HepG2 (cell line): ENCODE data around the gene LGR6. TPM values are rescaled to one million over a fixed set of nuclear protein-coding genes. Genes with fewer than 3 reads are reported as not detected.

Experiments
- ATAC-seq: fragments of 200-7000 bp; cut with Tn5 transposase; 3 replicates; pipeline ENCODE4 v1.9.1; 2020; ENCODE audit warnings: mild to moderate bottlenecking, moderate library complexity
- BruUV-seq: library from RNA; stranded (reverse); fragments of 400-500 nt; replicated peaks from 2 replicates; lab custom pipeline; 2021; lab: Mats Ljungman, UMichigan
- CTCF ChIA-PET: fragments of 300-600 bp; formaldehyde crosslinking; extraction: SDS; loops from one replicate; lab custom pipeline; 2021; ENCODE audit warnings: low total read pairs, inconsistent platforms, low intra/inter-chr PET ratio; lab: Yijun Ruan, JAX
- POLR2A ChIA-PET: fragments of 350-600 bp; sonication (Branson Sonifier 250); formaldehyde crosslinking; loops from one replicate; lab custom pipeline; 2020; ENCODE audit warnings: antibody characterized with exemption, inconsistent platforms; lab: Yijun Ruan, JAX
- DNase-seq: peaks from one replicate; pipeline ENCODE4 v3.0.0-alpha.2; 2015; ENCODE audit warnings: low spot score
- FAIRE-seq: peaks from 3 replicates; lab custom pipeline; 2011; peaks lifted over from hg19 to GRCh38; lab: Jason Lieb, UNC
- H2AFZ ChIP-seq: one replicate; pipeline ENCODE4 v1.6.1; 2011; ENCODE audit warnings: low read length, inconsistent platforms
- H3K27ac ChIP-seq: fragments of 300-600 bp; 3 replicates; pipeline ENCODE4 v1.8.0; 2011; ENCODE audit warnings: mixed run types, mild to moderate bottlenecking, mixed read lengths, low read length, inconsistent platforms; ENCODE audit not compliant: insufficient read depth; ENCODE audit errors: extremely low read length
- H3K27me3 ChIP-seq, 2 experiments: fragments of 200-600 bp in 1 of 2; 2 replicates in 1 of 2; 3 replicates in 1 of 2; pipeline versions ENCODE4 v1.6.0 to v1.8.0; 2011; ENCODE audit warnings: low read length in 2 of 2, mild to moderate bottlenecking in 2 of 2, moderate library complexity in 2 of 2, inconsistent platforms in 1 of 2; ENCODE audit not compliant: insufficient read depth in 2 of 2, control insufficient read depth in 1 of 2
- H3K36me3 ChIP-seq, 2 experiments: fragments of 200-600 bp in 1 of 2; replicated peaks in 1 of 2; 2 replicates in 1 of 2; 3 replicates in 1 of 2; pipeline versions ENCODE4 v1.5.1 to v1.8.0; 2011; ENCODE audit warnings: low read length in 2 of 2, inconsistent platforms in 1 of 2; ENCODE audit not compliant: insufficient read depth in 2 of 2, control insufficient read depth in 1 of 2
- H3K4me1 ChIP-seq: 2 replicates; pipeline ENCODE4 v1.5.1; 2012; ENCODE audit warnings: low read length, inconsistent platforms; ENCODE audit not compliant: insufficient read depth
- H3K4me2 ChIP-seq: 2 replicates; pipeline ENCODE4 v1.6.0; 2011; ENCODE audit warnings: low read depth, low read length, inconsistent platforms
- H3K4me3 ChIP-seq, 3 experiments: fragments of 200-600 bp in 1 of 3; sonication (generic), shearing (Covaris generic) in 1 of 3; replicated peaks in 1 of 3; 2 replicates each; pipeline ENCODE4 v1.5.1; 2011 to 2016; ENCODE audit warnings: low read length in 3 of 3, inconsistent platforms in 2 of 3, low read depth in 2 of 3, mild to moderate bottlenecking in 2 of 3, control low read depth in 1 of 3, mixed read lengths in 1 of 3; ENCODE audit not compliant: insufficient read depth in 1 of 3
- H3K79me2 ChIP-seq: one replicate; pipeline ENCODE4 v1.6.1; 2011; ENCODE audit warnings: low read length, inconsistent platforms; ENCODE audit not compliant: insufficient read depth
- H3K9ac ChIP-seq: 2 replicates; pipeline ENCODE4 v1.6.0; 2011; ENCODE audit warnings: mild to moderate bottlenecking, low read depth, low read length, inconsistent platforms; ENCODE audit not compliant: insufficient read depth
- H3K9me3 ChIP-seq: 2 replicates; pipeline ENCODE4 v1.5.1; 2012; ENCODE audit warnings: mild to moderate bottlenecking, low read length
- H4K20me1 ChIP-seq: 2 replicates; pipeline ENCODE4 v1.6.0; 2011; ENCODE audit warnings: inconsistent platforms, mild to moderate bottlenecking, low read length, moderate library complexity; ENCODE audit not compliant: insufficient read depth
- CAMTA2 ChIP-seq: sonication (generic); formaldehyde crosslinking; IDR thresholded peaks from 2 replicates; pipeline ENCODE4 v1.4.0; 2020; ENCODE audit warnings: mild to moderate bottlenecking, missing genetic modification reagents, borderline replicate concordance
- CCDC6 ChIP-seq: sonication (generic); formaldehyde crosslinking; IDR thresholded peaks from 2 replicates; pipeline ENCODE4 v1.8.1; 2022; ENCODE audit warnings: mild to moderate bottlenecking, missing genetic modification reagents, moderate library complexity
- KMT2A ChIP-seq: sonication (generic); formaldehyde crosslinking; IDR thresholded peaks from 2 replicates; pipeline ENCODE4 v1.4.0; 2020; ENCODE audit warnings: missing genetic modification reagents
- MAFK ChIP-seq, 2 experiments: IDR thresholded peaks in 1 of 2; conservative IDR thresholded peaks in 1 of 2; 2 replicates each; pipeline ENCODE4 v1.6.1; 2011; ENCODE audit warnings: improper control_type of control experiment in 2 of 2, low read length in 2 of 2
- MIXL1 ChIP-seq: IDR thresholded peaks from 2 replicates; pipeline ENCODE4 v1.6.1; 2016
- MYC ChIP-seq: sonication (generic); formaldehyde crosslinking; IDR thresholded peaks from 2 replicates; pipeline ENCODE4 v1.9.0; 2021; ENCODE audit warnings: missing genetic modification reagents, borderline replicate concordance
- NCOA2 ChIP-seq: sonication (generic); formaldehyde crosslinking; IDR thresholded peaks from 2 replicates; pipeline ENCODE4 v1.8.0; 2022; ENCODE audit warnings: inconsistent platforms
- PHF8 ChIP-seq: sonication (generic); formaldehyde crosslinking; IDR thresholded peaks from 2 replicates; pipeline ENCODE4 v1.5.0; 2020; ENCODE audit warnings: missing genetic modification reagents
- RBAK ChIP-seq: sonication (generic); formaldehyde crosslinking; IDR thresholded peaks from 2 replicates; pipeline ENCODE4 v1.5.1; 2020; ENCODE audit warnings: mild to moderate bottlenecking, missing genetic modification reagents
- TGIF2 ChIP-seq: IDR thresholded peaks from 2 replicates; pipeline ENCODE4 v1.6.1; 2016; ENCODE audit warnings: control low read depth, missing compliant biosample characterization
- ZNF354B ChIP-seq: sonication (generic); formaldehyde crosslinking; IDR thresholded peaks from 2 replicates; pipeline ENCODE4 v1.8.0; 2022; ENCODE audit warnings: mild to moderate bottlenecking, missing genetic modification reagents
- ZNF556 ChIP-seq: sonication (generic); formaldehyde crosslinking; IDR thresholded peaks from 2 replicates; pipeline ENCODE4 v1.4.0; 2020; ENCODE audit warnings: mild to moderate bottlenecking, missing genetic modification reagents, borderline replicate concordance
- WGBS: methylation state at CpG from one replicate; pipeline ENCODE4 v1.1.6; 2017; ENCODE audit warnings: low lambda C conversion rate; 5-methylcytosine and 5-hydroxymethylcytosine counted together
- in situ Hi-C: cut with HindIII; loops from 2 replicates; pipeline ENCODE4 v1.10.0; 2017; ENCODE audit warnings: low pct_unique_long_range_greater_than_20kb; ENCODE audit not compliant: extremely low pct_ligation_motif_present
- intact Hi-C: fragments of 100-400 bp; cut with micrococcal nuclease; formaldehyde crosslinking; loops from one replicate; pipeline ENCODE4 v1.10.0; 2022; ENCODE audit not compliant: unreplicated experiment
- polyA plus RNA-seq, 8 experiments: library from polyadenylated mRNA; depleted of rRNA in 3 of 8; stranded (reverse) in 7 of 8; unstranded in 1 of 8; fragments of >200 nt; fragmentation: Illumina TruSeq in 4 of 8; extraction: Trizol in 4 of 8; gene quantifications; 2 replicates each; pipeline versions ENCODE4 v1.2.1 to v1.2.3, GENCODE V29; 2011 to 2016; ENCODE audit warnings: low read depth in 4 of 8, missing spikeins in 1 of 8, mixed read lengths in 1 of 8; ENCODE audit not compliant: insufficient read depth in 1 of 8
- total RNA-seq, 5 experiments: library from RNA; depleted of rRNA; stranded (reverse); fragments of >200 nt; fragmentation: Illumina TruSeq; extraction: Trizol; gene quantifications; 2 replicates each; pipeline ENCODE4 v1.2.3, GENCODE V29; 2016; ENCODE audit warnings: low read depth in 1 of 5
- TF ChIP-seq, protein P1 (sequence below): sonication (generic); formaldehyde crosslinking; IDR thresholded peaks from 2 replicates; pipeline ENCODE4 v1.4.0; 2020; ENCODE audit warnings: missing genetic modification reagents, mild to moderate bottlenecking, borderline replicate concordance
- TF ChIP-seq, protein P2 (sequence below): sonication (generic); formaldehyde crosslinking; conservative IDR thresholded peaks from 2 replicates; pipeline ENCODE4 v1.4.0; 2020; ENCODE audit warnings: mild to moderate bottlenecking, missing genetic modification reagents, moderate library complexity

LGR6 gene
- total and polyA plus RNA-seq, 2 of the 13 experiments (the other 11 are each of a cell fraction or from before 2014, with no cell fraction given), result 0.07 TPM; not detected in 1

DNA sequence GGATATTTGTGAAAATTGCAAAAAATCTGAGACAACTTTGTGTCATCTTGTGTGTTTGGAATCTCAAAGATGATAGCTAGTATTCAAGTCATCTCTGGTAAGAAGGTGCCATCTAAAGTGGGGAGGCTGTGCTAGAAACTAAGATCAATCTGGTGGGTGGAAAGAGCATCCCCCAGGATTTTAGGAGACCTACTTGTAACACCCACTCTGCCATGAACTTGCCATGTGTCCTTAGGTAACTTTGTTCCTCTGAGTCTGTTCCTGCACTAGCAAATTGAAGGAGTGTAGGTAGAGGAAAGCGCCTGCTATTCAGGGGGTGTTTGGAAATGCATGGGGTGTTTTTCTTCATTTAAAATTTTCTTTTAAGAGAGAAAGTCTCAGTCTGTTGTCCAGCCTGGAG lies 24.4 kb downstream of the LGR6 start (continued):
- TF ChIP-seq CCDC6 (CRISPR knock-in tag), result no peak
- no peak for TF ChIP-seq MAFK (conservative IDR thresholded peaks at IDR 0.05 in 1 of 2, IDR thresholded peaks at IDR 0.05 in 1 of 2; ENCODE audit: low read length in 2 of 2)
- TF ChIP-seq, all 625 proteins: peak for 0

DNA sequence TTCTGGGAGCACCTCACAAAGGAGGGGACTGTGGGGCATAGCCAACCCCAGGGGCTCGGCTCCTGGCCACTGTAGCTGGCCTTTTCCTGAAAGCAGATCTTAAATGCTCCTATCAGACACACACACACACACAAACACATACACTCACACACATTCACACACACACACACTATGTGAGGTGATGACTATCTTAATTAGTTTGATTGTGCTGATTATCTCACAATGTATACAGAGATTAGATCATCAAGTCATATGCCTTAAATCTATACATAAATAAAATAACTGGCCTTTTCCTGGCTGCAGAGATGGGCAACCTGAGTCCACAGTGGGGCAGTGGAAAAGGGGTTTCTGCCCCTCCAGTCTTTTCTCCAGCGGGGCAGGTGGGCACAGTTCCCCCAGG lies 27.1 kb downstream of the LGR6 start:
- TF ChIP-seq ZNF354B (CRISPR knock-in tag), result no peak
- no peak for TF ChIP-seq ZNF556 (CRISPR knock-in tag)
- no peak for TF ChIP-seq MYC (CRISPR knock-in tag)
- no peak for TF ChIP-seq RBAK
- TF ChIP-seq PHF8 (CRISPR knock-in tag), result no peak
- TF ChIP-seq KMT2A (CRISPR knock-in tag), result no peak
- TF ChIP-seq CAMTA2 (CRISPR knock-in tag), result no peak
- TF ChIP-seq MIXL1 (CRISPR knock-in tag), result no peak
- no peak for TF ChIP-seq NCOA2 (CRISPR knock-in tag)
- TF ChIP-seq, protein P1, sequence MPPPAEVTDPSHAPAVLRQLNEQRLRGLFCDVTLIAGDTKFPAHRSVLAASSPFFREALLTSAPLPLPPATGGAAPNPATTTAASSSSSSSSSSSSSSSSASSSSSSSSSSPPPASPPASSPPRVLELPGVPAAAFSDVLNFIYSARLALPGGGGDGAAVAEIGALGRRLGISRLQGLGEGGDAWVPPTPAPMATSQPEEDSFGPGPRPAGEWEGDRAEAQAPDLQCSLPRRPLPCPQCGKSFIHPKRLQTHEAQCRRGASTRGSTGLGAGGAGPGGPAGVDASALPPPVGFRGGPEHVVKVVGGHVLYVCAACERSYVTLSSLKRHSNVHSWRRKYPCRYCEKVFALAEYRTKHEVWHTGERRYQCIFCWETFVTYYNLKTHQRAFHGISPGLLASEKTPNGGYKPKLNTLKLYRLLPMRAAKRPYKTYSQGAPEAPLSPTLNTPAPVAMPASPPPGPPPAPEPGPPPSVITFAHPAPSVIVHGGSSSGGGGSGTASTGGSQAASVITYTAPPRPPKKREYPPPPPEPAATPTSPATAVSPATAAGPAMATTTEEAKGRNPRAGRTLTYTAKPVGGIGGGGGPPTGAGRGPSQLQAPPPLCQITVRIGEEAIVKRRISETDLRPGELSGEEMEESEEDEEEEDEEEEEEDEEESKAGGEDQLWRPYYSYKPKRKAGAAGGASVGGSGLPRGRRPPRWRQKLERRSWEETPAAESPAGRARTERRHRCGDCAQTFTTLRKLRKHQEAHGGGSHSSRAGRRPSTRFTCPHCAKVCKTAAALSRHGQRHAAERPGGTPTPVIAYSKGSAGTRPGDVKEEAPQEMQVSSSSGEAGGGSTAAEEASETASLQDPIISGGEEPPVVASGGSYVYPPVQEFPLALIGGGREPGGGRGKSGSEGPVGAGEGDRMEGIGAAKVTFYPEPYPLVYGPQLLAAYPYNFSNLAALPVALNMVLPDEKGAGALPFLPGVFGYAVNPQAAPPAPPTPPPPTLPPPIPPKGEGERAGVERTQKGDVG (CRISPR knock-in tag), result no peak
- TF ChIP-seq, protein P2, sequence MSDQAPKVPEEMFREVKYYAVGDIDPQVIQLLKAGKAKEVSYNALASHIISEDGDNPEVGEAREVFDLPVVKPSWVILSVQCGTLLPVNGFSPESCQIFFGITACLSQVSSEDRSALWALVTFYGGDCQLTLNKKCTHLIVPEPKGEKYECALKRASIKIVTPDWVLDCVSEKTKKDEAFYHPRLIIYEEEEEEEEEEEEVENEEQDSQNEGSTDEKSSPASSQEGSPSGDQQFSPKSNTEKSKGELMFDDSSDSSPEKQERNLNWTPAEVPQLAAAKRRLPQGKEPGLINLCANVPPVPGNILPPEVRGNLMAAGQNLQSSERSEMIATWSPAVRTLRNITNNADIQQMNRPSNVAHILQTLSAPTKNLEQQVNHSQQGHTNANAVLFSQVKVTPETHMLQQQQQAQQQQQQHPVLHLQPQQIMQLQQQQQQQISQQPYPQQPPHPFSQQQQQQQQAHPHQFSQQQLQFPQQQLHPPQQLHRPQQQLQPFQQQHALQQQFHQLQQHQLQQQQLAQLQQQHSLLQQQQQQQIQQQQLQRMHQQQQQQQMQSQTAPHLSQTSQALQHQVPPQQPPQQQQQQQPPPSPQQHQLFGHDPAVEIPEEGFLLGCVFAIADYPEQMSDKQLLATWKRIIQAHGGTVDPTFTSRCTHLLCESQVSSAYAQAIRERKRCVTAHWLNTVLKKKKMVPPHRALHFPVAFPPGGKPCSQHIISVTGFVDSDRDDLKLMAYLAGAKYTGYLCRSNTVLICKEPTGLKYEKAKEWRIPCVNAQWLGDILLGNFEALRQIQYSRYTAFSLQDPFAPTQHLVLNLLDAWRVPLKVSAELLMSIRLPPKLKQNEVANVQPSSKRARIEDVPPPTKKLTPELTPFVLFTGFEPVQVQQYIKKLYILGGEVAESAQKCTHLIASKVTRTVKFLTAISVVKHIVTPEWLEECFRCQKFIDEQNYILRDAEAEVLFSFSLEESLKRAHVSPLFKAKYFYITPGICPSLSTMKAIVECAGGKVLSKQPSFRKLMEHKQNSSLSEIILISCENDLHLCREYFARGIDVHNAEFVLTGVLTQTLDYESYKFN (CRISPR knock-in tag), result no peak
- no peak for TF ChIP-seq TGIF2 (CRISPR knock-in tag)
- H3K4me1 ChIP-seq, result peaks cover 25% of the 10 kb centered on the region
- DNase-seq (no peak), FAIRE-seq (no peak), ATAC-seq (no peak)
- H4K20me1 ChIP-seq, result no peaks in the 10 kb centered on the region
- H3K9ac ChIP-seq, result no peak overlapping the region
- no TSS peak for BruUV-seq
- H3K4me3 ChIP-seq, result no peak overlapping the region
- no peak overlapping the region for H3K4me2 ChIP-seq
- 25% methylated on average over 2 of the region's 2 CpGs for whole genome bisulfite sequencing
- CTCF ChIA-PET, result no interaction called here
- in situ Hi-C loops, result no loop called here
- H3K9me3 ChIP-seq, result no peaks in the 10 kb centered on the region
- no peaks in the 10 kb centered on the region for H3K36me3 ChIP-seq
- POLR2A ChIA-PET, result no interaction called here
- H3K27ac ChIP-seq, result no peak overlapping the region
- peaks cover 2 to 21% of the 10 kb centered on the region in 2 experiments; a peak in 3 of 5 replicates for H3K27me3 ChIP-seq
- no peak overlapping the region for H2AFZ ChIP-seq
- intact Hi-C loops, result no loop called here
- no peaks in the 10 kb centered on the region for H3K79me2 ChIP-seq
